H9 (cell line): Measurements from ENCODE around the gene TRPT1. TPM values are rescaled to one million over a fixed set of nuclear protein-coding genes. Genes with fewer than 3 reads are reported as not detected.

ENCODE experiments used
- DNase-seq: peaks from one replicate; pipeline ENCODE4 v3.0.0-alpha.2; 2017
- H2AFZ ChIP-seq: one replicate; pipeline ENCODE4 v1.6.1; 2013; ENCODE audit warnings: mild to moderate bottlenecking, low read length, control low read depth, moderate library complexity
- H2AK5ac ChIP-seq: 2 replicates; pipeline ENCODE4 v1.6.1; 2013; ENCODE audit warnings: low read length, control low read depth, mixed read lengths; ENCODE audit not compliant: insufficient read length
- H2BK120ac ChIP-seq: one replicate; pipeline ENCODE4 v1.6.1; 2013; ENCODE audit warnings: low read depth, mild to moderate bottlenecking, low read length, control low read depth, inconsistent platforms; ENCODE audit not compliant: poor library complexity, severe bottlenecking
- H2BK12ac ChIP-seq: 2 replicates; pipeline ENCODE4 v1.6.1; 2013; ENCODE audit warnings: low read length, control low read depth, mixed read lengths, low read depth; ENCODE audit not compliant: insufficient read length
- H2BK15ac ChIP-seq: 2 replicates; pipeline ENCODE4 v1.6.1; 2013; ENCODE audit warnings: low read depth, low read length, control low read depth
- H2BK20ac ChIP-seq: one replicate; pipeline ENCODE4 v1.6.1; 2013; ENCODE audit warnings: low read depth, mild to moderate bottlenecking, low read length, control low read depth, inconsistent platforms; ENCODE audit not compliant: poor library complexity, severe bottlenecking
- H2BK5ac ChIP-seq: 2 replicates; pipeline ENCODE4 v1.6.1; 2013; ENCODE audit warnings: low read length, control low read depth, mixed read lengths; ENCODE audit not compliant: insufficient read length
- H3K14ac ChIP-seq: 2 replicates; pipeline ENCODE4 v1.6.1; 2013; ENCODE audit warnings: low read length, control low read depth; ENCODE audit not compliant: insufficient read depth
- H3K18ac ChIP-seq: 2 replicates; pipeline ENCODE4 v1.6.1; 2013; ENCODE audit warnings: low read depth, mild to moderate bottlenecking, mixed read lengths, low read length, control low read depth; ENCODE audit not compliant: insufficient read length
- H3K23ac ChIP-seq: 2 replicates; pipeline ENCODE4 v1.6.1; 2013; ENCODE audit warnings: low read length, control low read depth, mixed read lengths, low read depth; ENCODE audit not compliant: insufficient read length
- H3K23me2 ChIP-seq: 2 replicates; pipeline ENCODE4 v1.6.1; 2013; ENCODE audit warnings: low read depth, mild to moderate bottlenecking, mixed read lengths, low read length, control low read depth; ENCODE audit not compliant: insufficient read length, poor library complexity, severe bottlenecking
- H3K27ac ChIP-seq: 2 replicates; pipeline ENCODE4 v1.5.1; 2013; ENCODE audit warnings: low read length, control low read depth, mixed read lengths, low read depth; ENCODE audit not compliant: insufficient read length
- H3K27me3 ChIP-seq: 2 replicates; pipeline ENCODE4 v1.6.1; 2013; ENCODE audit warnings: low read length, control low read depth, inconsistent platforms; ENCODE audit not compliant: insufficient read depth
- H3K4ac ChIP-seq: 2 replicates; pipeline ENCODE4 v1.6.1; 2013; ENCODE audit warnings: low read depth, mild to moderate bottlenecking, control low read depth, inconsistent platforms, low read length, moderate library complexity
- H3K4me1 ChIP-seq: 2 replicates; pipeline ENCODE4 v1.6.1; 2013; ENCODE audit warnings: low read length, control low read depth, inconsistent platforms; ENCODE audit not compliant: insufficient read depth
- H3K4me2 ChIP-seq: 2 replicates; pipeline ENCODE4 v1.6.1; 2013; ENCODE audit warnings: low read length, control low read depth, mixed read lengths; ENCODE audit not compliant: insufficient read length, insufficient read depth
- H3K56ac ChIP-seq: 2 replicates; pipeline ENCODE4 v1.6.1; 2013; ENCODE audit warnings: low read depth, mild to moderate bottlenecking, mixed read lengths, low read length, control low read depth; ENCODE audit not compliant: insufficient read length
- H3K79me1 ChIP-seq: 2 replicates; pipeline ENCODE4 v1.6.1; 2013; ENCODE audit warnings: low read depth, mild to moderate bottlenecking, moderate library complexity, low read length, control low read depth, inconsistent platforms; ENCODE audit not compliant: insufficient read depth, poor library complexity, severe bottlenecking
- H3K79me2 ChIP-seq: 2 replicates; pipeline ENCODE4 v1.6.1; 2013; ENCODE audit warnings: low read length, control low read depth, inconsistent platforms; ENCODE audit not compliant: insufficient read depth
- H3K9ac ChIP-seq: 2 replicates; pipeline ENCODE4 v1.6.1; 2013; ENCODE audit warnings: low read length, control low read depth, mixed read lengths; ENCODE audit not compliant: insufficient read length; ENCODE audit errors: extremely low read depth
- H3K9me3 ChIP-seq: one replicate; pipeline ENCODE4 v1.6.1; 2013; ENCODE audit warnings: low read depth, low read length, inconsistent platforms; ENCODE audit not compliant: control insufficient read depth
- H3T11ph ChIP-seq: one replicate; pipeline ENCODE4 v1.6.1; 2013; ENCODE audit warnings: mild to moderate bottlenecking, low read length, control low read depth, inconsistent platforms
- H4K20me1 ChIP-seq: one replicate; pipeline ENCODE4 v1.6.1; 2013; ENCODE audit not compliant: control insufficient read depth, insufficient read length, insufficient read depth
- H4K5ac ChIP-seq: 2 replicates; pipeline ENCODE4 v1.6.1; 2013; ENCODE audit warnings: low read depth, mild to moderate bottlenecking, mixed read lengths, low read length, control low read depth; ENCODE audit not compliant: insufficient read length
- H4K8ac ChIP-seq: replicated peaks from 2 replicates; pipeline ENCODE4 v1.6.1; 2013; ENCODE audit warnings: low read length, control low read depth, mixed read lengths, low read depth; ENCODE audit not compliant: insufficient read length
- H4K91ac ChIP-seq: 2 replicates; pipeline ENCODE4 v1.6.1; 2013; ENCODE audit warnings: low read depth, mild to moderate bottlenecking, moderate library complexity, mixed read lengths, low read length, control low read depth; ENCODE audit not compliant: insufficient read length
- H3K27ac Mint-ChIP-seq, 3 experiments: 2 replicates in 2 of 3; 3 replicates in 1 of 3; pipeline ENCODE4 v1.8.0; 2020 to 2021; ENCODE audit warnings: mixed read lengths in 3 of 3, mild to moderate bottlenecking in 1 of 3, moderate library complexity in 1 of 3
- H3K27me3 Mint-ChIP-seq: 2 replicates; pipeline ENCODE4 v1.8.0; 2021; ENCODE audit warnings: low read depth, mild to moderate bottlenecking, moderate library complexity, mixed read lengths
- H3K36me3 Mint-ChIP-seq, 3 experiments: 2 replicates in 2 of 3; 3 replicates in 1 of 3; pipeline ENCODE4 v1.8.0; 2020 to 2021; ENCODE audit warnings: low read depth in 3 of 3, mixed read lengths in 3 of 3; ENCODE audit not compliant: insufficient read depth in 1 of 3
- H3K4me1 Mint-ChIP-seq, 2 experiments: 2 replicates each; pipeline ENCODE4 v1.8.0; 2020; ENCODE audit warnings: mixed read lengths in 2 of 2
- H3K4me3 Mint-ChIP-seq, 2 experiments: 2 replicates in 1 of 2; 3 replicates in 1 of 2; pipeline ENCODE4 v1.8.0; 2020 to 2021; ENCODE audit warnings: mild to moderate bottlenecking in 2 of 2, mixed read lengths in 2 of 2, moderate library complexity in 1 of 2
- H3K9me3 Mint-ChIP-seq, 2 experiments: 2 replicates in 1 of 2; 3 replicates in 1 of 2; pipeline ENCODE4 v1.8.0; 2020; ENCODE audit warnings: mild to moderate bottlenecking in 2 of 2, mixed read lengths in 2 of 2, moderate library complexity in 1 of 2
- CTCF ChIP-seq: fragments of 200-600 bp; sonication (generic); conservative IDR thresholded peaks from 3 replicates; pipeline ENCODE4 v1.8.0; 2021; ENCODE audit warnings: antibody characterized with exemption, mild to moderate bottlenecking
- WGBS: extraction: QIAGEN DNeasy Blood & Tissue Kit; methylation state at CpG from one replicate; pipeline ENCODE4 v1.1.7; 2013; ENCODE audit warnings: missing lambda C conversion rate, low lambda C conversion rate, mixed read lengths; ENCODE audit not compliant: insufficient read length; ENCODE audit errors: extremely low coverage; 5-methylcytosine and 5-hydroxymethylcytosine counted together
- total RNA-seq: library from RNA; stranded (reverse); gene quantifications from 2 replicates; pipeline ENCODE4 v1.2.1, GENCODE V29; 2021

The TRPT1 gene
- total RNA-seq, 1 experiment from 2014 or later, result 33.6 TPM

DNA sequence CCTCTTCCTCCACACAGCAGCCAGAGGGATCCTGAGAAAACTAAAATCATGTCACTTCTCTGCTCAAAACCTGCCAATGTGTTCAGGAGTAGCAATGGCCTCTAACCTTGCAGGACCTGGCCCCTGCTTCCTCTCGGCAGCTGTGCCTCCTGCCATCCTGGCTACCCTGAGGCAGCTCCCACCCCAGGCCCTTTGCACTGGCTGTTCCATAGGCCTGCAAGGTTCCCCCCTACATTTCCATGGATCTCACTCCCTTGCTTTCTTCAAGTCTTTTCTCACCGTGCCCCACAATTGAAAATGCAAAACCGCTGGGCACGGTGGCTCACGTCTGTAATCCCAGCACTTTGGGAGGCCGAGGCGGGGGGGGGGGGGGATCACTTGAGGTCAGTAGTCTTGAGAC lies 42.1 kb downstream of the TRPT1 start:
- H3K18ac ChIP-seq, result no peak overlapping the region

More for the DNA sequence above, 42.1 kb downstream of the TRPT1 start:
- Histone ChIP-seq H2BK5ac (no peak overlapping the region), H3K79me2 (0 out of 2 replicates have a peak, but pooled peaks cover 11% of the 10 kb centered on the region), H2AFZ (no peak overlapping the region), H3K9me3 (no peaks in the 10 kb centered on the region), H3K27ac (no peak overlapping the region), H3K4me1 (peaks cover 4% of the 10 kb centered on the region; the same call in 1 of the 2 replicates), H4K5ac (no peak overlapping the region), H3K23ac (no peak overlapping the region), H3K4ac (no peak overlapping the region), H3K27me3 (no peaks in the 10 kb centered on the region; the same call in 1 of the 2 replicates), H2BK12ac (no peak overlapping the region), H3K23me2 (peaks cover 8% of the 10 kb centered on the region), H3K56ac (no peak overlapping the region), H2BK15ac (no peak overlapping the region), H4K8ac (no peak overlapping the region), H2AK5ac (no peak overlapping the region), H4K20me1 (peaks cover 3% of the 10 kb centered on the region), H2BK20ac (no peak overlapping the region), H4K91ac (no peak overlapping the region), H2BK120ac (no peak overlapping the region), H3T11ph (no peak overlapping the region), H3K79me1 (peaks cover 2% of the 10 kb centered on the region), H3K4me2 (no peak overlapping the region), H3K9ac (no peak overlapping the region), H3K14ac (no peak overlapping the region)
- no peak for TF ChIP-seq CTCF
- peak overlapping the region in 1 of 2 experiments; percentile 36; a peak in 4 of 5 replicates for H3K4me3 Mint-ChIP-seq
- peaks cover 0 to 2% of the 10 kb centered on the region in 2 experiments; a peak in 2 of 5 replicates for H3K9me3 Mint-ChIP-seq
- no peaks in the 10 kb centered on the region; the same call in 1 of the 2 replicates for H3K27me3 Mint-ChIP-seq
- H3K4me1 Mint-ChIP-seq, result peaks cover 16 to 26% of the 10 kb centered on the region in 2 experiments
- DNase-seq, result no peak
- no CpG with 5 or more reads among the region's 7 CpGs for WGBS
- H3K36me3 Mint-ChIP-seq, result peaks cover 21 to 25% (median 23%) of the 10 kb centered on the region in 3 experiments
- H3K27ac Mint-ChIP-seq, result no peak overlapping the region; a peak in 2 of 7 replicates
